Trophoblast cell (in vitro differentiated cells and primary cell): Measurements from ENCODE around the gene PPP1R14B.

ENCODE experiments used
- DNase-seq, 2 donors: peaks; one replicate each; pipeline ENCODE4 v3.0.0-alpha.2; 2016
- H2AFZ ChIP-seq: 2 replicates; pipeline ENCODE4 v1.6.1; 2013; ENCODE audit warnings: low read length, moderate library complexity, mild to moderate bottlenecking; ENCODE audit not compliant: insufficient read depth, poor library complexity
- H2AK5ac ChIP-seq: 2 replicates; pipeline ENCODE4 v1.6.1; 2013; ENCODE audit warnings: mild to moderate bottlenecking, low read length
- H2BK120ac ChIP-seq: 2 replicates; pipeline ENCODE4 v1.6.1; 2013; ENCODE audit warnings: low read length, mild to moderate bottlenecking, moderate library complexity; ENCODE audit not compliant: insufficient read depth, poor library complexity
- H2BK12ac ChIP-seq: 2 replicates; pipeline ENCODE4 v1.6.1; 2013; ENCODE audit warnings: mild to moderate bottlenecking, low read length, moderate library complexity
- H2BK5ac ChIP-seq: 2 replicates; pipeline ENCODE4 v1.6.1; 2013; ENCODE audit warnings: low read length, low read depth, moderate library complexity, mild to moderate bottlenecking; ENCODE audit not compliant: poor library complexity
- H3K14ac ChIP-seq: 2 replicates; pipeline ENCODE4 v1.6.1; 2013; ENCODE audit warnings: mild to moderate bottlenecking, low read length
- H3K18ac ChIP-seq: 2 replicates; pipeline ENCODE4 v1.6.1; 2013; ENCODE audit warnings: mild to moderate bottlenecking, low read length
- H3K23ac ChIP-seq: 2 replicates; pipeline ENCODE4 v1.6.1; 2013; ENCODE audit warnings: low read length
- H3K27ac ChIP-seq: 2 replicates; pipeline ENCODE4 v1.5.1; 2013; ENCODE audit warnings: low read depth, mild to moderate bottlenecking, inconsistent platforms, low read length, moderate library complexity
- H3K27me3 ChIP-seq: 2 replicates; pipeline ENCODE4 v1.6.1; 2013; ENCODE audit warnings: inconsistent platforms, mild to moderate bottlenecking, low read length, moderate library complexity; ENCODE audit not compliant: insufficient read depth
- H3K36me3 ChIP-seq, 2 experiments: 1 replicate in 1 of 2; 2 replicates in 1 of 2; pipeline ENCODE4 v1.6.1; 2013; ENCODE audit warnings: low read length in 2 of 2, mild to moderate bottlenecking in 2 of 2, moderate library complexity in 1 of 2; ENCODE audit not compliant: insufficient read depth in 2 of 2, control insufficient read depth in 1 of 2
- H3K4ac ChIP-seq: 2 replicates; pipeline ENCODE4 v1.6.1; 2013; ENCODE audit warnings: low read depth, mild to moderate bottlenecking, low read length, moderate library complexity
- H3K4me1 ChIP-seq, 2 experiments: 1 replicate in 1 of 2; 2 replicates in 1 of 2; pipeline ENCODE4 v1.6.1; 2013; ENCODE audit warnings: low read length in 2 of 2, mild to moderate bottlenecking in 2 of 2, moderate library complexity in 1 of 2; ENCODE audit not compliant: insufficient read depth in 2 of 2, control insufficient read depth in 1 of 2
- H3K4me2 ChIP-seq: 2 replicates; pipeline ENCODE4 v1.6.1; 2013; ENCODE audit warnings: inconsistent platforms, mild to moderate bottlenecking, low read length, moderate library complexity
- H3K4me3 ChIP-seq: 2 replicates; pipeline ENCODE4 v1.5.1; 2013; ENCODE audit warnings: mild to moderate bottlenecking, low read depth, low read length, inconsistent platforms
- H3K79me1 ChIP-seq: one replicate; pipeline ENCODE4 v1.6.1; 2013; ENCODE audit warnings: low read length
- H3K79me2 ChIP-seq: 2 replicates; pipeline ENCODE4 v1.6.1; 2013; ENCODE audit warnings: low read length, mild to moderate bottlenecking; ENCODE audit not compliant: control insufficient read depth, insufficient read depth, poor library complexity
- H3K9ac ChIP-seq: 2 replicates; pipeline ENCODE4 v1.6.1; 2013; ENCODE audit warnings: mild to moderate bottlenecking, low read length
- H3K9me3 ChIP-seq: 2 replicates; pipeline ENCODE4 v1.6.1; 2013; ENCODE audit warnings: low read depth, mild to moderate bottlenecking, control low read depth, inconsistent platforms, low read length; ENCODE audit not compliant: insufficient read depth
- H4K12ac ChIP-seq: 2 replicates; pipeline ENCODE4 v1.6.1; 2013; ENCODE audit warnings: low read depth, mild to moderate bottlenecking, low read length, moderate library complexity
- H4K8ac ChIP-seq: 2 replicates; pipeline ENCODE4 v1.6.1; 2013; ENCODE audit warnings: low read depth, mild to moderate bottlenecking, low read length, moderate library complexity
- H4K91ac ChIP-seq: one replicate; pipeline ENCODE4 v1.6.1; 2013; ENCODE audit warnings: low read depth, mild to moderate bottlenecking, low read length, moderate library complexity
- WGBS: extraction: QIAGEN DNeasy Blood & Tissue Kit; methylation state at CpG from one replicate; pipeline ENCODE4 v1.1.7; 2013; ENCODE audit warnings: missing lambda C conversion rate; ENCODE audit not compliant: insufficient read length, insufficient coverage; ENCODE audit errors: extremely low coverage; 5-methylcytosine and 5-hydroxymethylcytosine counted together

The PPP1R14B gene

GRCh38 chr11:64245401-64245796 is 1.3 kb downstream of the PPP1R14B start:
- peaks cover 20 to 32% of the 10 kb centered on the region in 2 experiments for H3K4me1 ChIP-seq
- H3K27ac ChIP-seq: peak overlapping the region; percentile 87
- peak overlapping the region; percentile 67 for H4K91ac ChIP-seq
- peaks cover 19 to 26% of the 10 kb centered on the region in 2 experiments for H3K36me3 ChIP-seq
- H2BK5ac ChIP-seq: no peak overlapping the region
- no CpG with 5 or more reads among the region's 6 CpGs for WGBS
- no peak overlapping the region for H2BK12ac ChIP-seq
- peak overlapping the region; percentile 23 for H2BK120ac ChIP-seq
- no peak overlapping the region for H4K12ac ChIP-seq
- peaks cover 4% of the 10 kb centered on the region for H3K9me3 ChIP-seq
- H3K23ac ChIP-seq: no peak overlapping the region
- peak overlapping the region; percentile 78 for H3K14ac ChIP-seq
- peaks cover 32% of the 10 kb centered on the region for H3K79me2 ChIP-seq
- peak overlapping the region; percentile 97 for H3K4me3 ChIP-seq
- H3K9ac ChIP-seq: peak overlapping the region; percentile 32
- no peaks in the 10 kb centered on the region for H3K27me3 ChIP-seq
- H3K4me2 ChIP-seq: peak overlapping the region; percentile 73
- no peak overlapping the region for H2AK5ac ChIP-seq
- DNase-seq: no peak
- H3K4ac ChIP-seq: peak overlapping the region; percentile 89
- no peak overlapping the region for H2AFZ ChIP-seq
- H4K8ac ChIP-seq: peak overlapping the region; percentile 32
- peak overlapping the region; percentile 41 for H3K18ac ChIP-seq
- H3K79me1 ChIP-seq: peaks cover 41% of the 10 kb centered on the region

GRCh38 chr11:64244966-64245365 is 1.8 kb downstream of the PPP1R14B start:
- peak overlapping the region; percentile 18 for H3K14ac ChIP-seq
- peak overlapping the region; percentile 18 for H2BK12ac ChIP-seq
- H4K8ac ChIP-seq: peak overlapping the region; percentile 61
- peak overlapping the region; percentile 67 for H4K91ac ChIP-seq
- peak overlapping the region; percentile 73 for H3K4me2 ChIP-seq
- H3K79me1 ChIP-seq: peaks cover 44% of the 10 kb centered on the region
- peak overlapping the region; percentile 32 for H3K9ac ChIP-seq
- H3K27me3 ChIP-seq: no peaks in the 10 kb centered on the region
- H2BK120ac ChIP-seq: peak overlapping the region; percentile 23
- H3K9me3 ChIP-seq: peaks cover 4% of the 10 kb centered on the region
- H3K27ac ChIP-seq: peak overlapping the region; percentile 87
- H2BK5ac ChIP-seq: no peak overlapping the region
- H3K4me3 ChIP-seq: peak overlapping the region; percentile 97
- H3K18ac ChIP-seq: peak overlapping the region; percentile 22
- peaks cover 19 to 26% of the 10 kb centered on the region in 2 experiments for H3K36me3 ChIP-seq
- no CpG with 5 or more reads among the region's 6 CpGs for WGBS
- H3K4me1 ChIP-seq: peaks cover 23 to 37% of the 10 kb centered on the region in 2 experiments
- peak overlapping the region; percentile 89 for H3K4ac ChIP-seq
- no peak for DNase-seq
- no peak overlapping the region for H2AFZ ChIP-seq
- H3K79me2 ChIP-seq: peaks cover 32% of the 10 kb centered on the region
- H2AK5ac ChIP-seq: peak overlapping the region; percentile 11
- no peak overlapping the region for H3K23ac ChIP-seq
- H4K12ac ChIP-seq: no peak overlapping the region

- Histone ChIP-seq H3K27ac (no peak overlapping the region), H3K79me2 (peaks cover 32% of the 10 kb centered on the region), H3K79me1 (peaks cover 44% of the 10 kb centered on the region), H3K18ac (peak overlapping the region; percentile 29), H4K12ac (no peak overlapping the region), H3K4me2 (no peak overlapping the region), H3K9me3 (peaks cover 4% of the 10 kb centered on the region), H3K23ac (no peak overlapping the region), H3K14ac (no peak overlapping the region), H3K36me3 (peaks cover 20 to 27% of the 10 kb centered on the region in 2 experiments), H2BK5ac (no peak overlapping the region), H2BK12ac (no peak overlapping the region), H4K91ac (no peak overlapping the region), H3K4me1 (peaks cover 28 to 42% of the 10 kb centered on the region in 2 experiments), H2BK120ac (no peak overlapping the region), H4K8ac (no peak overlapping the region), H3K9ac (no peak overlapping the region), H3K4ac (peak overlapping the region; percentile 23), H3K27me3 (no peaks in the 10 kb centered on the region), H2AFZ (no peak overlapping the region), H3K4me3 (no peak overlapping the region), H2AK5ac (no peak overlapping the region)
- no peak for DNase-seq
- WGBS: no CpG with 5 or more reads among the region's 5 CpGs
Observed at GRCh38 chr11:64244107-64244506, 2.6 kb downstream of the PPP1R14B start.

GRCh38 chr11:64243236-64243854 is 3.4 kb downstream of the PPP1R14B start:
- no peak overlapping the region for H3K23ac ChIP-seq
- peak overlapping the region; percentile 17 for H2AFZ ChIP-seq
- no peak overlapping the region for H3K4me3 ChIP-seq
- peaks cover 28 to 42% of the 10 kb centered on the region in 2 experiments for H3K4me1 ChIP-seq
- H2BK12ac ChIP-seq: no peak overlapping the region
- no peak overlapping the region for H2BK5ac ChIP-seq
- no peak overlapping the region for H3K18ac ChIP-seq
- DNase-seq: no peak
- no peak overlapping the region for H3K4ac ChIP-seq
- WGBS: no CpG with 5 or more reads among the region's 8 CpGs
- no peak overlapping the region for H3K14ac ChIP-seq
- no peak overlapping the region for H2BK120ac ChIP-seq
- no peak overlapping the region for H4K12ac ChIP-seq
- no peaks in the 10 kb centered on the region for H3K27me3 ChIP-seq
- peaks cover 44% of the 10 kb centered on the region for H3K79me1 ChIP-seq
- no peak overlapping the region for H3K9ac ChIP-seq
- H3K4me2 ChIP-seq: no peak overlapping the region
- H4K8ac ChIP-seq: peak overlapping the region; percentile 22
- H3K36me3 ChIP-seq: peaks cover 28 to 34% of the 10 kb centered on the region in 2 experiments
- peaks cover 4% of the 10 kb centered on the region for H3K9me3 ChIP-seq
- peaks cover 32% of the 10 kb centered on the region for H3K79me2 ChIP-seq
- no peak overlapping the region for H4K91ac ChIP-seq
- peak overlapping the region; percentile 18 for H2AK5ac ChIP-seq
- H3K27ac ChIP-seq: peak overlapping the region; percentile 22
